Stomach (tissue), 9 donors: ENCODE measurements around the gene SPHKAP. TPM values are rescaled to one million over a fixed set of nuclear protein-coding genes. Genes with fewer than 3 reads are reported as not detected.

Experiments
- DNase-seq, 2 donors: peaks; one replicate each; pipeline versions ENCODE4 v3.0.0 to v3.0.0-alpha.2; 2013 to 2019
- H3K27ac ChIP-seq, 5 donors: fragments of 200-600 bp in 4 of 5; sonication (generic) in 4 of 5; one replicate each; pipeline ENCODE4 v1.5.1; 2013 to 2019; ENCODE audit warnings: mild to moderate bottlenecking in 1 of 5, moderate library complexity in 1 of 5
- H3K27me3 ChIP-seq, 3 donors: fragments of 200-600 bp; sonication (generic); one replicate each; pipeline ENCODE4 v1.5.1; 2017 to 2019; ENCODE audit warnings: mixed run types in 1 of 3
- H3K36me3 ChIP-seq, 4 donors: fragments of 200-600 bp; sonication (generic); 1 replicate in 3 of 4; 2 replicates in 1 of 4; pipeline ENCODE4 v1.5.1; 2016 to 2019
- H3K4me1 ChIP-seq, 4 donors: fragments of 200-600 bp; sonication (generic); one replicate each; pipeline ENCODE4 v1.5.1; 2016 to 2019
- H3K4me3 ChIP-seq, 4 donors: fragments of 200-600 bp; sonication (generic) in 3 of 4; one replicate each; pipeline ENCODE4 v1.5.1; 2016 to 2019; ENCODE audit warnings: mild to moderate bottlenecking in 1 of 4
- H3K9me3 ChIP-seq, 4 donors: fragments of 200-600 bp; sonication (generic); one replicate each; pipeline ENCODE4 v1.5.1; 2016 to 2019
- CTCF ChIP-seq, 7 experiments: fragments of 450-650 bp in 4 of 7; fragments of 200-600 bp in 3 of 7; sonication (generic) in 3 of 7; IDR thresholded peaks; one replicate each; pipeline ENCODE4 v1.5.1; 2016 to 2019; ENCODE audit warnings: antibody characterized with exemption in 7 of 7, control low read depth in 2 of 7, mild to moderate bottlenecking in 1 of 7
- EP300 ChIP-seq: sonication (generic); formaldehyde crosslinking; IDR thresholded peaks from one replicate; pipeline ENCODE4 v1.6.1; 2017; ENCODE audit warnings: antibody characterized with exemption
- POLR2A ChIP-seq, 4 donors: fragments of 450-650 bp; IDR thresholded peaks; one replicate each; pipeline ENCODE4 v1.6.1; 2016; ENCODE audit warnings: antibody characterized with exemption in 4 of 4, control low read depth in 2 of 4, mild to moderate bottlenecking in 1 of 4, moderate library complexity in 1 of 4
- POLR2AphosphoS5 ChIP-seq, 3 donors: sonication (generic); formaldehyde crosslinking; IDR thresholded peaks; one replicate each; pipeline ENCODE4 v1.6.1; 2016; ENCODE audit warnings: antibody characterized with exemption in 3 of 3
- WGBS, 5 donors: extraction: QIAGEN DNeasy Blood & Tissue Kit in 3 of 5; methylation state at CpG; one replicate each; pipeline versions ENCODE4 v1.1.5 to v1.1.7; 2013 to 2018; 5-methylcytosine and 5-hydroxymethylcytosine counted together
- intact Hi-C: fragments of 100-400 bp; cut with DNase I; formaldehyde crosslinking; loops from one replicate; pipeline ENCODE4 v1.15.1; 2023; ENCODE audit warnings: low total_unique reads
- polyA plus RNA-seq, 3 donors: library from polyadenylated mRNA; stranded (reverse); fragments of 200-250 nt; gene quantifications; one replicate each; pipeline ENCODE4 v1.2.3, GENCODE V29; 2013
- total RNA-seq, 5 donors: library from RNA; depleted of rRNA; stranded (reverse); fragments of >200 nt; gene quantifications; one replicate each; pipeline versions ENCODE4 v1.1.0 to v1.2.3, GENCODE V29; 2014 to 2016
- donor health status: healthy with polysubstance abuse.
- donor health status: Bipolar disorder and iron deficiency.
- donor health status: healthy.

The SPHKAP gene
- total and polyA plus RNA-seq, 8 donors = 0.03 to 2.2 TPM; not detected in 6

DNA sequence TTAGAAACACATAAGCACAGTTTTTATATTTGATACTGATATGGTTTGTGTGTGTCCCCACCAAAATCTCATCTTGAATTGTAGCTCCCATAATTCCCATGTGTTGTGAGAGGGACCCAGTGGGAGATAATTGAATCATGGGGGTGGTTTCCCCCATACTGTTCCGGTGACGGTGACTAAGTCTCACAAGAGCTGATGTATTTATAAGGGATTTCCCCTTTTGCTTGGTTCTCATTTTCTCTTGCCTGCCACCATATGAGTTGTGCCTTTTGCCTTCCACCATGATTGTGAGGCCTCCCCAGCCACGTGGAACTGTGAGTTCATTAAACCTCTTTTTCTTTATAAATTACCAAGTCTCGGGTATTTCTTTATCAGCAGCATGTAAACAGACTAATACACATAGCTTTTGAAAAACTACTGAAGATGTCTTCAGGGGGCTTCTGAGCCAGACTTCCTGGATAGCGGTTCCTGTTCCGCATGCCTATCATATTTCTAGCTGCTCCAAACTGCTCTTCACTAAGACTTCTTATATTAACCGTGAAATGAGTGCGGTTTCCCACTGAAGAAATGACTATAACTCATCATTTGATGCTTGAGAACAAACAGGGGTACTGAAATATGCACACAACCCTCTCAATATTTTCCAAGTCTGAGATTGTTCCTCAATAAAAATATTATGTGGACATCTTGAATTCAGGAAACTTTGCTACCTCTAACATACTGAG lies 75.8 kb downstream of the SPHKAP start:
- Histone ChIP-seq H3K36me3 (no peaks in the 10 kb centered on the region), H3K9me3 (no peaks in the 10 kb centered on the region), H3K27me3 (no peaks in the 10 kb centered on the region), H3K27ac (no peak overlapping the region), H3K4me1 (no peaks in the 10 kb centered on the region), H3K4me3 (no peak overlapping the region)
- intact Hi-C loops = no loop called here
- WGBS, 5 donors = 78 to 83% (median 80%) methylated on average over 8 of the region's 8 CpGs
- TF ChIP-seq POLR2A (IDR thresholded peaks at IDR 0.05) (no peak), EP300 (no peak), POLR2AphosphoS5 (IDR thresholded peaks at IDR 0.05) (no peak), CTCF (IDR thresholded peaks at IDR 0.05) (no peak)
- no peak for DNase-seq

GRCh38 chr2:228104215-228104614 lies 77.3 kb downstream of the SPHKAP start:
- H3K4me1 ChIP-seq = no peaks in the 10 kb centered on the region
- TF ChIP-seq CTCF (IDR thresholded peaks at IDR 0.05) = no peak
- no peaks in the 10 kb centered on the region for H3K27me3 ChIP-seq
- H3K27ac ChIP-seq = no peak overlapping the region
- no peak for DNase-seq
- H3K36me3 ChIP-seq = no peaks in the 10 kb centered on the region
- intact Hi-C loops = no loop called here
- 82 to 94% (median 86%) methylated on average over 2 of the region's 2 CpGs for WGBS, 5 donors
- H3K4me3 ChIP-seq = no peak overlapping the region
- peaks cover 0 to 3% (median 0%) of the 10 kb centered on the region in 4 donors for H3K9me3 ChIP-seq

GRCh38 chr2:228103379-228103778 lies 78.1 kb downstream of the SPHKAP start:
- 54 to 79% (median 65%) methylated on average over 5 of the region's 5 CpGs for WGBS, 5 donors

GRCh38 chr2:228102949-228103348 lies 78.5 kb downstream of the SPHKAP start:
- Histone ChIP-seq H3K9me3 (peaks cover 0 to 7% (median 0%) of the 10 kb centered on the region in 4 donors), H3K36me3 (no peaks in the 10 kb centered on the region), H3K27me3 (no peaks in the 10 kb centered on the region), H3K4me1 (no peaks in the 10 kb centered on the region), H3K4me3 (no peak overlapping the region), H3K27ac (no peak overlapping the region)
- TF ChIP-seq EP300 (no peak), POLR2A (IDR thresholded peaks at IDR 0.05) (no peak), CTCF (IDR thresholded peaks at IDR 0.05) (no peak), POLR2AphosphoS5 (IDR thresholded peaks at IDR 0.05) (no peak)
- intact Hi-C loops = no loop called here
- 75 to 82% (median 79%) methylated on average over 4 of the region's 4 CpGs for WGBS, 5 donors
- no peak for DNase-seq

More at GRCh38 chr2:228103379-228103778, 78.1 kb downstream of the SPHKAP start:
- no peak for TF ChIP-seq CTCF (IDR thresholded peaks at IDR 0.05)
- no peak overlapping the region for H3K4me3 ChIP-seq
- H3K27ac ChIP-seq = no peak overlapping the region
- no peaks in the 10 kb centered on the region for H3K27me3 ChIP-seq
- intact Hi-C loops = no loop called here
- DNase-seq = no peak
- H3K9me3 ChIP-seq = peaks cover 0 to 6% (median 0%) of the 10 kb centered on the region in 4 donors
- no peaks in the 10 kb centered on the region for H3K4me1 ChIP-seq
- no peaks in the 10 kb centered on the region for H3K36me3 ChIP-seq
